GM12892 (cell line): ENCODE results near the gene FRMD5.

Experiments used
- POLR2A ChIP-seq: IDR thresholded peaks from 2 replicates; pipeline ENCODE4 v1.6.1; 2011; ENCODE audit warnings: low read depth, low read length, control low read depth
- POLR2AphosphoS5 ChIP-seq: IDR thresholded peaks from 2 replicates; pipeline ENCODE4 v1.6.1; 2011; ENCODE audit warnings: low read depth, low read length, control low read depth
- TAF1 ChIP-seq: IDR thresholded peaks from 2 replicates; pipeline ENCODE4 v1.6.1; 2011; ENCODE audit warnings: low read depth, mild to moderate bottlenecking, control low read depth, low read length, borderline replicate concordance

DNA sequence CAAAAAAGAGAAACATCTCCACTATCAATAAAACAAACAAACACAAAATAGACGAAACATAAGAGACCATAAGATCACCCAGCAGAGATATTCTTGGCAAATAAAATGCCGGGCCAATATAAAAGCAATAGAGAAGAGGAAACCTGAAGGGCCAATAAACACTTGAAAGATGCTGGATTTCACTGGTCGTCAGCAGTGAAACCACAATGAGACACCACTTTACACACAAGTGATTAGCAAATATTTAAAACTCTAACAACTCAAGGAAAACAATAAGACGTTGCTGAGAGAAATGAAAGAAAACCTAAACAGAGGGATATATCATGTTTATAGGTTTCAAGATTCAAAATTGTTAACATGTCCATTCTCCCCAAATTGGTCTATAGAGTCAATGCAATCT lies 219.7 kb downstream of the FRMD5 start:
- no peak for TF ChIP-seq POLR2A
- no peak for TF ChIP-seq TAF1
- no peak for TF ChIP-seq POLR2AphosphoS5
